HCT116 (cell line): Measurements from ENCODE around the gene OSTM1. TPM values are rescaled to one million over a fixed set of nuclear protein-coding genes. Genes with fewer than 3 reads are reported as not detected.

Experiments
- ATAC-seq: fragments of 200-7000 bp; cut with Tn5 transposase; 2 replicates; pipeline ENCODE4 v1.9.1; 2020; ENCODE audit warnings: mild to moderate bottlenecking, moderate library complexity
- BruUV-seq: library from RNA; stranded (reverse); fragments of 400-500 nt; replicated peaks from 2 replicates; lab custom pipeline; 2021; lab: Mats Ljungman, UMichigan
- CTCF ChIA-PET: fragments of 300-600 bp; sonication (Branson Sonifier 250); formaldehyde crosslinking; loops from one replicate; lab custom pipeline; 2021; ENCODE audit warnings: antibody characterized with exemption; lab: Charles Lee
- POLR2A ChIA-PET: fragments of 300-600, 350-600 bp; sonication (Branson Sonifier 250); formaldehyde crosslinking; loops from one replicate; lab custom pipeline; 2021; ENCODE audit warnings: antibody characterized with exemption; lab: Charles Lee
- RAD21 ChIA-PET, 2 experiments: fragments of 300-600 bp; sonication (Branson Sonifier 250); formaldehyde crosslinking; loops; one replicate each; lab custom pipeline; 2023; ENCODE audit warnings: low total read pairs in 2 of 2; ENCODE audit not compliant: uncharacterized antibody in 2 of 2, unreplicated experiment in 2 of 2, low non-redundant PET in 1 of 2; lab: Charles Lee
- DNase-seq: peaks from one replicate; pipeline ENCODE4 v3.0.0-alpha.2; 2010; ENCODE audit warnings: low read depth, low spot score
- H2AFZ ChIP-seq: fragments of 200-600 bp; shearing (Covaris generic), sonication (generic); 2 replicates; pipeline ENCODE4 v1.6.1; 2017; ENCODE audit warnings: low read depth, mixed run types, mixed read lengths, antibody characterized with exemption, low read length; ENCODE audit not compliant: poor library complexity, severe bottlenecking
- H3K27ac ChIP-seq: 2 replicates; pipeline ENCODE4 v1.5.1; 2012; ENCODE audit warnings: low read depth, low read length
- H3K27me3 ChIP-seq: fragments of 200-600 bp; sonication (generic); 2 replicates; pipeline ENCODE4 v1.6.1; 2016; ENCODE audit warnings: mixed run types, low read length, mixed read lengths; ENCODE audit not compliant: insufficient read depth
- H3K36me3 ChIP-seq, 2 experiments: fragments of 200-500 bp in 1 of 2; fragments of 200-600 bp in 1 of 2; sonication (Bioruptor generic) in 1 of 2; sonication (generic) in 1 of 2; 2 replicates each; pipeline versions ENCODE4 v1.5.1 to v1.6.1; 2014 to 2016; ENCODE audit warnings: low read length in 2 of 2, inconsistent platforms in 1 of 2, mixed read lengths in 1 of 2, mixed run types in 1 of 2; ENCODE audit not compliant: insufficient read depth in 2 of 2, control insufficient read depth in 1 of 2
- H3K4me1 ChIP-seq, 2 experiments: fragments of 200-600 bp in 1 of 2; sonication (generic) in 1 of 2; 2 replicates each; pipeline versions ENCODE4 v1.5.1 to v1.6.1; 2012 to 2017; ENCODE audit warnings: low read length in 2 of 2, inconsistent platforms in 1 of 2, mild to moderate bottlenecking in 1 of 2, mixed read lengths in 1 of 2, mixed run types in 1 of 2, moderate library complexity in 1 of 2; ENCODE audit not compliant: insufficient read depth in 2 of 2, control insufficient read depth in 1 of 2
- H3K4me2 ChIP-seq: fragments of 200-600 bp; sonication (generic); 2 replicates; pipeline ENCODE4 v1.6.1; 2017; ENCODE audit warnings: mixed run types, low read length, mixed read lengths
- H3K4me3 ChIP-seq, 2 experiments: fragments of 200-600 bp in 1 of 2; sonication (generic) in 1 of 2; replicated peaks in 1 of 2; 2 replicates each; pipeline ENCODE4 v1.5.1; 2011 to 2016; ENCODE audit warnings: low read length in 2 of 2, control low read depth in 1 of 2, low read depth in 1 of 2, mild to moderate bottlenecking in 1 of 2, mixed read lengths in 1 of 2, mixed run types in 1 of 2
- H3K79me2 ChIP-seq: fragments of 200-600 bp; sonication (generic); 2 replicates; pipeline ENCODE4 v1.6.1; 2017; ENCODE audit warnings: mild to moderate bottlenecking, mixed run types, low read length, moderate library complexity, mixed read lengths; ENCODE audit not compliant: insufficient read depth
- H3K9ac ChIP-seq: fragments of 200-600 bp; sonication (generic); 2 replicates; pipeline ENCODE4 v1.6.1; 2016; ENCODE audit warnings: low read length, mixed read lengths
- H3K9me2 ChIP-seq: fragments of 200-600 bp; sonication (generic), shearing (Covaris generic); 2 replicates; pipeline ENCODE4 v1.6.1; 2017; ENCODE audit warnings: mixed run types, mild to moderate bottlenecking, moderate library complexity; ENCODE audit not compliant: insufficient read depth
- H3K9me3 ChIP-seq, 2 experiments: fragments of 200-500 bp in 1 of 2; fragments of 200-600 bp in 1 of 2; sonication (Bioruptor generic) in 1 of 2; sonication (generic) in 1 of 2; 2 replicates each; pipeline ENCODE4 v1.6.1; 2014 to 2017; ENCODE audit warnings: low read length in 2 of 2, mixed read lengths in 2 of 2, inconsistent platforms in 1 of 2, low read depth in 1 of 2, mild to moderate bottlenecking in 1 of 2, mixed run types in 1 of 2, moderate library complexity in 1 of 2; ENCODE audit not compliant: control insufficient read depth in 1 of 2, insufficient read depth in 1 of 2
- H4K20me1 ChIP-seq: fragments of 200-600 bp; sonication (generic), shearing (Covaris generic); 2 replicates; pipeline ENCODE4 v1.6.1; 2017; ENCODE audit warnings: mixed run types, mild to moderate bottlenecking, moderate library complexity; ENCODE audit not compliant: insufficient read depth
- CBX3 ChIP-seq: IDR thresholded peaks from 2 replicates; pipeline ENCODE4 v1.6.1; 2012; ENCODE audit warnings: low read depth
- EGR1 ChIP-seq: IDR thresholded peaks from 2 replicates; pipeline ENCODE4 v1.6.1; 2012; ENCODE audit warnings: low read depth
- ELF1 ChIP-seq: IDR thresholded peaks from 2 replicates; pipeline ENCODE4 v1.6.1; 2012; ENCODE audit warnings: low read depth, borderline replicate concordance
- EZH2 ChIP-seq: fragments of 200-600 bp; sonication (generic); IDR thresholded peaks from 2 replicates; pipeline ENCODE4 v1.6.1; 2017; ENCODE audit warnings: antibody characterized with exemption, mixed run types
- EZH2phosphoT487 ChIP-seq: fragments of 200-600 bp; IDR thresholded peaks from 2 replicates; pipeline ENCODE4 v1.6.1; 2018; ENCODE audit warnings: antibody characterized with exemption, borderline replicate concordance
- FOSL1 ChIP-seq: IDR thresholded peaks from 2 replicates; pipeline ENCODE4 v1.6.1; 2012; ENCODE audit warnings: low read depth
- JUND ChIP-seq: IDR thresholded peaks from 2 replicates; pipeline ENCODE4 v1.6.1; 2012
- POLR2A ChIP-seq: IDR thresholded peaks from 2 replicates; pipeline ENCODE4 v1.7.0; 2011; ENCODE audit warnings: borderline replicate concordance; ENCODE audit not compliant: insufficient read depth, insufficient read length; ENCODE audit errors: extremely low read depth
- POLR2AphosphoS5 ChIP-seq: IDR thresholded peaks from 2 replicates; pipeline ENCODE4 v1.6.1; 2011; ENCODE audit warnings: mild to moderate bottlenecking, low read depth, low read length, moderate library complexity
- SIN3A ChIP-seq: IDR thresholded peaks from 2 replicates; pipeline ENCODE4 v1.6.1; 2012; ENCODE audit warnings: low read depth
- SP1 ChIP-seq: IDR thresholded peaks from 2 replicates; pipeline ENCODE4 v1.6.1; 2012; ENCODE audit warnings: low read depth
- SRF ChIP-seq: IDR thresholded peaks from 2 replicates; pipeline ENCODE4 v1.6.1; 2012; ENCODE audit warnings: low read depth
- TCF7L2 ChIP-seq: IDR thresholded peaks from 2 replicates; pipeline ENCODE4 v1.7.0; 2011; ENCODE audit warnings: borderline replicate concordance, inconsistent platforms; ENCODE audit not compliant: insufficient read depth, insufficient read length; ENCODE audit errors: extremely low read depth
- ZFX ChIP-seq: fragments of 450-650 bp; IDR thresholded peaks from 2 replicates; pipeline ENCODE4 v1.6.1; 2017
- ZNF274 ChIP-seq: fragments of 200-500 bp; sonication (Bioruptor generic); IDR thresholded peaks from 2 replicates; pipeline ENCODE4 v1.6.1; 2014; ENCODE audit warnings: mild to moderate bottlenecking, low read depth, low read length, inconsistent platforms
- intact Hi-C: fragments of 100-400 bp; cut with micrococcal nuclease; formaldehyde crosslinking; loops from 2 replicates; pipeline ENCODE4 v1.10.0; 2022
- total RNA-seq: library from RNA; stranded (reverse); gene quantifications from one replicate; pipeline ENCODE4 v1.2.1, GENCODE V29; 2021; ENCODE audit not compliant: unreplicated experiment
- TF ChIP-seq, protein P1 (sequence below): IDR thresholded peaks from 2 replicates; pipeline ENCODE4 v1.6.1; 2012
- TF ChIP-seq, protein P2 (sequence below): IDR thresholded peaks from 2 replicates; pipeline ENCODE4 v1.6.1; 2012; ENCODE audit warnings: low read depth
- TF ChIP-seq, protein P3 (sequence below): IDR thresholded peaks from 2 replicates; pipeline ENCODE4 v1.6.1; 2012
- TF ChIP-seq, protein P4 (sequence below), 3 experiments: fragments of 200-600 bp in 1 of 3; sonication (generic) in 1 of 3; IDR thresholded peaks in 2 of 3; conservative IDR thresholded peaks in 1 of 3; 2 replicates each; pipeline ENCODE4 v1.5.1; 2012 to 2017; ENCODE audit warnings: low read depth in 2 of 3, low read length in 2 of 3, antibody characterized with exemption in 1 of 3, borderline replicate concordance in 1 of 3, control low read depth in 1 of 3, mild to moderate bottlenecking in 1 of 3, mixed read lengths in 1 of 3, mixed run types in 1 of 3, moderate library complexity in 1 of 3; ENCODE audit not compliant: insufficient read depth in 1 of 3

The OSTM1 gene
- total RNA-seq, 1 experiment from 2014 or later, result 11.2 TPM

DNA sequence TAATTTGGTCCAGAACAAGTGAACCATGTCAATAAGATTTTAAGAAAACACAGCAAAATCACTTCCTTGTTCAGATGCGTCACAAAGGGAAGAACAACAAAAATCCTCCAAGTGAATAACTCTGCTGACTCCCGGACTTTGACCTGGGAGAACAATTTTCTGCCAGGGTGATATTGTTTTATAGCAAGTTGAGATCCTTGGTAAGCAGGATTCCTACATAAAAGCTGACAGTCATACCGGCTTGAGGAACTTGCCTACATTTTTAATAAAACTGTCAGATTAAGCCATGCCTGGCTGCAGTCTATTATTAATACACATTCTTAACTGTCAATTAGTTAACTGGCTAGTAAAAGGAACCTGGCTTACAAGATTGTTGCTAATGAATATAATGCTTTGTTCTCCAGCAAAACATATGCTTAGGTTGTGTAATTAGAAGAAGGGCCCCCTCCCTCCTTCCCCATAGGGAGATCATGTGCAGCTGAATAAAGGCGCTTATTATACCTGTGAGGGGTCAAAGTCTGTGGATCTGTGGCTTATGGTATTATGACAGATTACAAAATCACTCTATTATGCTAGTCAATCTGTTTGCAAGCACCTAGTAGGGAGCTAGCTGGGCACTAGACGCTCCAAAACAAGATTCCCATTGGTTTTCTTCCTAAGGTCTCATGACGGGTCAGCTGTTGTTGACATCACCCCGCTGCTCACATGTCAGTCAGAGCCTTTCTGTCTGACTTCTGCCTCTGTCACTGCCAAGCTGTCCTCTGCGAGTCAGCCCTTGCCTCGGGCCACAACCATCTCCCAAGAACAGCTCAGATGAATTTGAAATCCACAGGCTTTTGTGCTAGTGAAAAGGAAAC lies 71.9 kb downstream of the OSTM1 start:
- no peaks in the 10 kb centered on the region for H3K79me2 ChIP-seq
- no peaks in the 10 kb centered on the region for H3K36me3 ChIP-seq
- no TSS peak for BruUV-seq
- no peak overlapping the region for H3K4me3 ChIP-seq
- no peak for ATAC-seq
- no peak overlapping the region for H2AFZ ChIP-seq
- DNase-seq, result no peak
- H4K20me1 ChIP-seq, result no peaks in the 10 kb centered on the region
- no peaks in the 10 kb centered on the region for H3K27me3 ChIP-seq
- peaks cover 7 to 13% of the 10 kb centered on the region in 2 experiments; a peak in 3 of 4 replicates for H3K4me1 ChIP-seq
- H3K9ac ChIP-seq, result no peak overlapping the region
- RAD21 ChIA-PET, result no interaction called here
- no peak overlapping the region for H3K27ac ChIP-seq
- H3K9me2 ChIP-seq, result no peaks in the 10 kb centered on the region
- peak overlapping the region; percentile 13 for H3K4me2 ChIP-seq
- TF ChIP-seq SIN3A (no peak), EZH2phosphoT487 (no peak), POLR2AphosphoS5 (no peak), ZFX (no peak), JUND (no peak), CBX3 (no peak), ELF1 (no peak), SP1 (no peak), EZH2 (no peak), TCF7L2 (no peak), FOSL1 (no peak), SRF (no peak), POLR2A (no peak), ZNF274 (no peak), EGR1 (no peak)
- TF ChIP-seq, protein P1, sequence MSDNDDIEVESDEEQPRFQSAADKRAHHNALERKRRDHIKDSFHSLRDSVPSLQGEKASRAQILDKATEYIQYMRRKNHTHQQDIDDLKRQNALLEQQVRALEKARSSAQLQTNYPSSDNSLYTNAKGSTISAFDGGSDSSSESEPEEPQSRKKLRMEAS, result no peak
- TF ChIP-seq, protein P2, sequence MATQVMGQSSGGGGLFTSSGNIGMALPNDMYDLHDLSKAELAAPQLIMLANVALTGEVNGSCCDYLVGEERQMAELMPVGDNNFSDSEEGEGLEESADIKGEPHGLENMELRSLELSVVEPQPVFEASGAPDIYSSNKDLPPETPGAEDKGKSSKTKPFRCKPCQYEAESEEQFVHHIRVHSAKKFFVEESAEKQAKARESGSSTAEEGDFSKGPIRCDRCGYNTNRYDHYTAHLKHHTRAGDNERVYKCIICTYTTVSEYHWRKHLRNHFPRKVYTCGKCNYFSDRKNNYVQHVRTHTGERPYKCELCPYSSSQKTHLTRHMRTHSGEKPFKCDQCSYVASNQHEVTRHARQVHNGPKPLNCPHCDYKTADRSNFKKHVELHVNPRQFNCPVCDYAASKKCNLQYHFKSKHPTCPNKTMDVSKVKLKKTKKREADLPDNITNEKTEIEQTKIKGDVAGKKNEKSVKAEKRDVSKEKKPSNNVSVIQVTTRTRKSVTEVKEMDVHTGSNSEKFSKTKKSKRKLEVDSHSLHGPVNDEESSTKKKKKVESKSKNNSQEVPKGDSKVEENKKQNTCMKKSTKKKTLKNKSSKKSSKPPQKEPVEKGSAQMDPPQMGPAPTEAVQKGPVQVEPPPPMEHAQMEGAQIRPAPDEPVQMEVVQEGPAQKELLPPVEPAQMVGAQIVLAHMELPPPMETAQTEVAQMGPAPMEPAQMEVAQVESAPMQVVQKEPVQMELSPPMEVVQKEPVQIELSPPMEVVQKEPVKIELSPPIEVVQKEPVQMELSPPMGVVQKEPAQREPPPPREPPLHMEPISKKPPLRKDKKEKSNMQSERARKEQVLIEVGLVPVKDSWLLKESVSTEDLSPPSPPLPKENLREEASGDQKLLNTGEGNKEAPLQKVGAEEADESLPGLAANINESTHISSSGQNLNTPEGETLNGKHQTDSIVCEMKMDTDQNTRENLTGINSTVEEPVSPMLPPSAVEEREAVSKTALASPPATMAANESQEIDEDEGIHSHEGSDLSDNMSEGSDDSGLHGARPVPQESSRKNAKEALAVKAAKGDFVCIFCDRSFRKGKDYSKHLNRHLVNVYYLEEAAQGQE, result no peak
- TF ChIP-seq, protein P3, sequence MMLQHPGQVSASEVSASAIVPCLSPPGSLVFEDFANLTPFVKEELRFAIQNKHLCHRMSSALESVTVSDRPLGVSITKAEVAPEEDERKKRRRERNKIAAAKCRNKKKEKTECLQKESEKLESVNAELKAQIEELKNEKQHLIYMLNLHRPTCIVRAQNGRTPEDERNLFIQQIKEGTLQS, result no peak
- TF ChIP-seq, protein P4, sequence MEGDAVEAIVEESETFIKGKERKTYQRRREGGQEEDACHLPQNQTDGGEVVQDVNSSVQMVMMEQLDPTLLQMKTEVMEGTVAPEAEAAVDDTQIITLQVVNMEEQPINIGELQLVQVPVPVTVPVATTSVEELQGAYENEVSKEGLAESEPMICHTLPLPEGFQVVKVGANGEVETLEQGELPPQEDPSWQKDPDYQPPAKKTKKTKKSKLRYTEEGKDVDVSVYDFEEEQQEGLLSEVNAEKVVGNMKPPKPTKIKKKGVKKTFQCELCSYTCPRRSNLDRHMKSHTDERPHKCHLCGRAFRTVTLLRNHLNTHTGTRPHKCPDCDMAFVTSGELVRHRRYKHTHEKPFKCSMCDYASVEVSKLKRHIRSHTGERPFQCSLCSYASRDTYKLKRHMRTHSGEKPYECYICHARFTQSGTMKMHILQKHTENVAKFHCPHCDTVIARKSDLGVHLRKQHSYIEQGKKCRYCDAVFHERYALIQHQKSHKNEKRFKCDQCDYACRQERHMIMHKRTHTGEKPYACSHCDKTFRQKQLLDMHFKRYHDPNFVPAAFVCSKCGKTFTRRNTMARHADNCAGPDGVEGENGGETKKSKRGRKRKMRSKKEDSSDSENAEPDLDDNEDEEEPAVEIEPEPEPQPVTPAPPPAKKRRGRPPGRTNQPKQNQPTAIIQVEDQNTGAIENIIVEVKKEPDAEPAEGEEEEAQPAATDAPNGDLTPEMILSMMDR (IDR thresholded peaks at IDR 0.05 in 2 of 3, conservative IDR thresholded peaks at IDR 0.05 in 1 of 3; ENCODE audit: borderline replicate concordance in 1 of 3, insufficient read depth in 1 of 3, low read depth in 2 of 3, low read length in 2 of 3), result no peak
- TF ChIP-seq, all 23 proteins: peak for 0
- H3K9me3 ChIP-seq, result no peaks in the 10 kb centered on the region
- ChIA-PET POLR2A (no interaction called here), CTCF (no interaction called here)
- intact Hi-C loops, result no loop called here
